GM12872 (cell line): ENCODE measurements around the gene PIGU.

Experiments used
- CTCF ChIP-seq: IDR thresholded peaks from 3 replicates; pipeline ENCODE4 v1.5.1; 2011; ENCODE audit warnings: low read depth, mild to moderate bottlenecking, low read length, moderate library complexity; ENCODE audit not compliant: insufficient read depth

Gene PIGU

GRCh38 chr20:34618676-34619075 is 58.2 kb downstream of the PIGU start:
- TF ChIP-seq CTCF: no peak

GRCh38 chr20:34615477-34615876 is 61.4 kb downstream of the PIGU start:
- no peak for TF ChIP-seq CTCF

- no peak for TF ChIP-seq CTCF
Observed at GRCh38 chr20:34607066-34607465, 69.8 kb downstream of the PIGU start.

GRCh38 chr20:34604980-34605788 is 71.7 kb downstream of the PIGU start:
- TF ChIP-seq CTCF: no peak

GRCh38 chr20:34600892-34601653 is 75.8 kb downstream of the PIGU start:
- no peak for TF ChIP-seq CTCF

- TF ChIP-seq CTCF: no peak
Observed at GRCh38 chr20:34595377-34596184, 81.3 kb downstream of the PIGU start.
